SK-N-SH treated with all-trans-retinoic acid at 6 μM for 48 hours (cell line): ENCODE results near the gene NAIF1.

Experiments
- ATAC-seq: fragments of 200-7000 bp; cut with Tn5 transposase; 3 replicates; pipeline ENCODE4 v1.9.1; 2020; ENCODE audit warnings: mild to moderate bottlenecking, moderate library complexity
- CREB5 ChIP-seq: fragments of 250-450 bp; sonication (Bioruptor Pico); IDR thresholded peaks from 2 replicates; pipeline ENCODE4 v1.5.1; 2020; ENCODE audit warnings: low read depth, mild to moderate bottlenecking, moderate library complexity
- GLIS3 ChIP-seq: fragments of 250-450 bp; sonication (Bioruptor Pico); IDR thresholded peaks from 2 replicates; pipeline ENCODE4 v1.5.0; 2020; ENCODE audit warnings: mild to moderate bottlenecking, moderate library complexity
- RARB ChIP-seq: fragments of 250-450 bp; sonication (Bioruptor Pico); IDR thresholded peaks from 2 replicates; pipeline ENCODE4 v1.8.0; 2021; ENCODE audit warnings: mild to moderate bottlenecking, moderate library complexity
- SNAI2 ChIP-seq: fragments of 250-450 bp; sonication (Bioruptor Pico); IDR thresholded peaks from 2 replicates; pipeline ENCODE4 v1.5.0; 2020; ENCODE audit warnings: mild to moderate bottlenecking, moderate library complexity
- ZFP3 ChIP-seq: fragments of 250-450 bp; sonication (Bioruptor Pico); IDR thresholded peaks from 2 replicates; pipeline ENCODE4 v1.5.0; 2020; ENCODE audit warnings: mild to moderate bottlenecking, moderate library complexity
- ZNF70 ChIP-seq: fragments of 450-650 bp; formaldehyde crosslinking; IDR thresholded peaks from 2 replicates; pipeline ENCODE4 v1.5.0; 2020; ENCODE audit warnings: mild to moderate bottlenecking, moderate library complexity
- ZNF8 ChIP-seq: fragments of 450-650 bp; formaldehyde crosslinking; IDR thresholded peaks from 2 replicates; pipeline ENCODE4 v1.5.0; 2020; ENCODE audit warnings: mild to moderate bottlenecking, moderate library complexity

Gene NAIF1

GRCh38 chr9:128021098-128021497, 46.0 kb downstream of the NAIF1 start:
- ATAC-seq = no peak
- TF ChIP-seq ZFP3 (CRISPR knock-in tag) = no peak

- no peak for ATAC-seq
- TF ChIP-seq ZNF8 (CRISPR knock-in tag) (no peak), ZNF70 (CRISPR knock-in tag) (no peak), RARB (CRISPR knock-in tag) (no peak)
- TF ChIP-seq, all 23 proteins: peak for 0
Observed at GRCh38 chr9:128020692-128021091, 46.4 kb downstream of the NAIF1 start.

GRCh38 chr9:128015696-128016095, 51.4 kb downstream of the NAIF1 start:
- no peak for ATAC-seq
- TF ChIP-seq CREB5 (CRISPR knock-in tag) (no peak), ZFP3 (CRISPR knock-in tag) (no peak), ZNF70 (CRISPR knock-in tag) (no peak), SNAI2 (CRISPR knock-in tag) (no peak), GLIS3 (CRISPR knock-in tag) (no peak)
